ENCODE measurements around the gene SYMPK.

SYMPK gene

DNA sequence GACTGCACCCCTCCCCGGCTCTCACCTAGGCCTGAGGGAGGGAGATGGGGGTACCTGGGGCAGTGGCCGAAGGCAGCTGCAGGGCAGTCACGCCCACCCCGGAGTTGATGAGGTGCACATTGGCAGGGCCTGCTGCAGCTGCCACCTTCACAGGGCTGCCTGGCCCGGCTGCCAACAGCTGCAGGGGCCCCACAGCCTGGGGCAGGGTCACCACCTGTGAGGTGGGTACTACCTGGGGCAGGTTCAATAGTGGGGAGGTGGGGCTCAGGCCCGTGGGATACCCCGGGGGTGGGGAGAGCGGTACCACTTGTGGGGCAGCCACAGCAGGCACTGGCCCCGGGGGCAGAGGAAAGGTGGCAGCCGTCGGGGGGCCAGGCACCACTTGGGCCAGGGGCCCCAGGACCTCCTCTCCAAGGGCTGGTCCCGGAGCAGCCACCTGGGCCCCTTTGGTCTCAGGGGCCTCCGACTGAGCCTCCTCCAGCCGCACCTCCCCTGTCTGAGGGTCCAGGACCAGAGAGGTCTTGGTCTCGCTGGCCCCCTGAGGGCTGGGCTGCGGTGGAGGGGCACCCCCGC, 96.6 kb downstream of the SYMPK start:
- Histone ChIP-seq H3K36me3 (ENCODE audit: control insufficient read depth in 1 of 2, insufficient read depth in 2 of 2, low read length in 2 of 2) (no peaks in the 10 kb centered on the region), H3K9ac (ENCODE audit: low read depth in 1 of 2, low read length in 2 of 2) (peak overlapping the region in 1 of 2 donors; percentile 65), H3K4me3 (ENCODE audit: low read depth in 1 of 2, low read length in 2 of 2) (peak overlapping the region; percentile 71 to 92), H3K27ac (ENCODE audit: low read depth, low read length) (peak overlapping the region; percentile 90), H3K9me3 (ENCODE audit: control insufficient read depth in 1 of 2, low read length in 2 of 2) (no peaks in the 10 kb centered on the region), H3K4me1 (ENCODE audit: control insufficient read depth in 1 of 2, insufficient read depth in 2 of 2, low read length in 2 of 2) (peaks cover 0 to 9% of the 10 kb centered on the region in 2 donors), H3K27me3 (ENCODE audit: control insufficient read depth in 1 of 2, insufficient read depth in 2 of 2, low read length in 2 of 2) (no peaks in the 10 kb centered on the region)

- H3K4me1 ChIP-seq (ENCODE audit: control insufficient read depth in 1 of 2, insufficient read depth in 2 of 2, low read length in 2 of 2) = peaks cover 0 to 9% of the 10 kb centered on the region in 2 donors
- no peak overlapping the region for H3K4me3 ChIP-seq (ENCODE audit: low read depth in 1 of 2, low read length in 2 of 2)
- H3K27me3 ChIP-seq (ENCODE audit: control insufficient read depth in 1 of 2, insufficient read depth in 2 of 2, low read length in 2 of 2) = no peaks in the 10 kb centered on the region
- H3K36me3 ChIP-seq (ENCODE audit: control insufficient read depth in 1 of 2, insufficient read depth in 2 of 2, low read length in 2 of 2) = no peaks in the 10 kb centered on the region
- H3K9ac ChIP-seq (ENCODE audit: low read depth in 1 of 2, low read length in 2 of 2) = no peak overlapping the region
- H3K27ac ChIP-seq (ENCODE audit: low read depth, low read length) = no peak overlapping the region
- H3K9me3 ChIP-seq (ENCODE audit: control insufficient read depth in 1 of 2, low read length in 2 of 2) = no peaks in the 10 kb centered on the region
These were observed 97.1 kb downstream of the SYMPK start for GRCh38 chr19:45765702-45766295.
